HG02943 (cell line): ENCODE measurements around the gene SLC4A1AP.

Source experiments
- ATAC-seq: cut with Tn5 transposase; IDR thresholded peaks from one replicate; pipeline ENCODE4 v1.9.1; 2021; ENCODE audit warnings: mild to moderate bottlenecking, low read depth, moderate library complexity; ENCODE audit not compliant: unreplicated experiment

The SLC4A1AP gene

DNA sequence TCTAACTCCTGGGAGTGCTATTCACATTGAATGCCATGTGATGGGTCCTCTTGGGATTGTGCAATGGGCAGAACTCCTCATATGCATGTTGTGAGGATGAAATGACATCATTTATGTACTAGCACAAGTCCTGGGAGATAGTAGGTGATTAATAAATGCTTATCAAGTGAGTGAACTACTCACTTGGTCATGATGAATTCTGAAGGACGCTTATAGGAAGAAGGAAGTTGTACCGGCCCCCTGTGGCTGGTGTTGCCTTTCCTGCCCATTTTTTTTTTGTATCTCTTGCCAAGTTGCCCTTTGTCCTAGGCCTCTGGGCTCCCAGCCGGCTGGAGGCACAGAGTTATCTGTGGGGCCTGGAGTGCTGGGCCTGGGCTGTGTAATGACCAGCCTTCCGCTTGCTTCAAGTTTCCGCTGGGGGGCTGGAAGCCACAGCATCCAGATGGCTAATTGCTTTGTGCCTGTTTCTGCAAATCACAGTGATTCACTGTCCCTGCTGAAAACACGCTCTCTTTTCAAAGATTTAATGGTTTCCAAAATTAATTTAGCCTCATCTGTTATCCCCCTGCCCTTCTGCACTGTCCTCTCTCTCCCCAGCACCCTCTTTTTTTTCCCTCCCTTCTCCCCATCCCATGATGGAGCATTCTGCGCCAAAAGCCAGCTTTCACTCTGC is 74.1 kb downstream of the SLC4A1AP start:
- no peak for ATAC-seq

DNA sequence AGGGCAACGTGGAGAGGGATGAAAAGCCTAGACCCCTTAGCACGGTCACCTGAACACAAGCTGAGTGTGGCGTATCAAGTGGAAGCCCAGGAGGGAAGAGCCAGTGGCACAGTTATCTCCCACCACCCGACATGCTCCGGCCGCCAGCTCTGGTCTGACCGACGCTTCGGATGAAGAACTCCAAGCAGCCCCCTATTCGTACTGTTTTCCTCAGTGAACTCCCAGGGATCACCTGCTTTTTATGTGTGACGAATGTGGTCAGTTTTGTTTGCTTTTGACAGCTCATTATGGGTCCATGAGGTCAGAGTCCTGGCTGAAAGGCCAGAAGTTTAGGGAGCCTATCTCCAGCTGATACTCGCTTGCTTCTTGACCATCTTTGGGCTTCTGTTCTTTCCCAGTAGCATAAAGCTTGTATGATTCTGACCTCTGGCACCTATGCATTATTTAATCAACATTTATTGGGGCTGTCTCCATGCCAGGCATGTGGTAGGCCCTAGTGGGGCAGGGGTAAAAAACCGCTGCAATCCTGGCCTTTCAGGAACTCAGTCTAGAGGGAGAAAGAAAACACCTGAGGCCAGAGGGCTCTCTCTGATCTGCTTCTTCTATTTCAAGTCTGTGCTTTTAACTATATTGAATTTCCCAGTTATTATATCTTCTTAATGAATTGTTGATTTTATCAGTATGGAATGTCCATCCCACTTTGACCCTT is 74.8 kb downstream of the SLC4A1AP start:
- no peak for ATAC-seq

DNA sequence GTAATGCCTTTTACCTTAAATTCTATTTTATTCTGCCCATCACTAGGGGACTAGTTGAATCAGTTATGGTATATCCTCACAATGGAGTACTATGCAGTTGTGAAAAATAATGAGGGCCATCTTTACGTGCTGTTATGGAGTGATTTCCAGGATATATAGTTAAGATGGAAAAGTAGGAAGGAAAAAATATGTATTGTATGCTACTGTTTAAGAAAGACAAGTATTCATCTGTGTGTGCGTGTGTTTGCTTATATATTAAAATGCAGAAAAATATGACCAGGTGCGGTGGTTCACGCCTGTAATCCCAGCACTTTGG is 75.3 kb downstream of the SLC4A1AP start:
- ATAC-seq, result no peak

DNA sequence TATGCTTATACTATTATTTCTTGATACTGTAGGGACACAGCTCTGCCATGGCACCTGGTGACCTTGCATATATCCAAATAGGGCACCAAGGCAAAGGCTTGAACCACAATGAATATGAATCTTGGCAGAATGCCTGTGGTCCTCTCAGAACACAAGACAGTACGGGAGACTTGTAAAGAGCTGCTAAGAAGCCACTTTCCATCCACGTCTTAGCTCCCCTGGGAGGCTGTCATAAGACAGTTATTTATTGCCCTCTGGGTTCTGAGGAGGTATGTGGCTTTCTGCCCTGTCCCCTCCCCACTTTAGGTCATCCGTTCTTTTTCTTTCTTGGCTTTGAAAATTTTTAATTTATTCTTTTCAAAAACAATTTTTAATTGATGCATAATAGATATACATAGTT is 78.0 kb downstream of the SLC4A1AP start:
- no peak for ATAC-seq

DNA sequence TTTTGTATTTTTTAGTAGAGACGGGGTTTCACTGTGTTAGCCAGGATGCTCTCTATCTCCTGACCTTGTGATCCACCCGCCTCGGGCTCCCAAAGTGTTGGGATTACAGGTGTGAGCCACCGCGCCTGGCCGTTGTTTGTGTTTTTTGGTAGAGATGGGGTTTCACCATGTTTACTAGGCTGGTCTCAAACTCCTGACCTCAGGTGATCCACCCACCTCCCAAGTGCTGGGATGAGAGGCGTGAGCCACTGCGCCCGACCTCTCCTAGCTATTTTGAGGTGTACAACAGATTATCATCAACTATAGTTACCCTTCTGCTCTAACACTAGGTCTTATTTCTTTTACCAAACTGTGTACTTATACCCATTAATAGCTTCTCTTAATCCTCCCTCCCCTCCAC is 78.9 kb downstream of the SLC4A1AP start:
- no peak for ATAC-seq
